Left hindlimb (tissue), 1 donor: ENCODE data around the gene SLC25A15.
"Not testable (repeated sequence)": the region's sequence is repeated elsewhere in the genome, so short reads cannot be mapped to it uniquely, and the experiment has no call there.

Source experiments
- DNase-seq: peaks from one replicate; pipeline ENCODE4 v3.0.0-alpha.2; 2018

SLC25A15 gene

GRCh38 chr13:40818926-40819325 is 29.5 kb downstream of the SLC25A15 start:
- DNase-seq = no peak

GRCh38 chr13:40819797-40820315 is 30.4 kb downstream of the SLC25A15 start:
- no peak for DNase-seq

- not testable (repeated sequence) for DNase-seq
Observed at GRCh38 chr13:40839725-40840124, 50.3 kb downstream of the SLC25A15 start.

- DNase-seq = not testable (repeated sequence)
Observed at GRCh38 chr13:40840955-40841354, 51.5 kb downstream of the SLC25A15 start.
